ENCODE results near the gene SOX12.
A peak's percentile ranks its signal among the peaks of the same experiment; 100 is the strongest.

SOX12 gene

DNA sequence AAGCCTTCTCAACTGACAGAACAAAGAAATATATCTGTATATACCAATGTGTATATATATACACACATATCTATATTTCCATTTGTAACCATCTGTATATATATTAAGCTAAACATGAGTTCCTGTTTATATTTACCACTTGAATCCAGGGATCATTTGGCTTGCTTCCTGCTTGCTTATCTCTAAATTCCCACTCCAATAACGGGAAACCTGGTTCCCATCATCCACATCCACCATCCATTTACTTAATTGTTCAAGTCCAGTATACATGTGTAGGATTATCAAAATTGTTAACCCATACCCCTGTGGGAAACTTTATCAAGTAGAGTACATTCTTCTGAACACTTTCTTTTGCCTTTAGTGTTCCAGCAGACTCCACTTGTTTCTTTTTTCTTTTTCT lies 12.5 kb upstream of the SOX12 start:
- no peaks in the 10 kb centered on the region for H3K36me3 ChIP-seq (replicated peaks)

DNA sequence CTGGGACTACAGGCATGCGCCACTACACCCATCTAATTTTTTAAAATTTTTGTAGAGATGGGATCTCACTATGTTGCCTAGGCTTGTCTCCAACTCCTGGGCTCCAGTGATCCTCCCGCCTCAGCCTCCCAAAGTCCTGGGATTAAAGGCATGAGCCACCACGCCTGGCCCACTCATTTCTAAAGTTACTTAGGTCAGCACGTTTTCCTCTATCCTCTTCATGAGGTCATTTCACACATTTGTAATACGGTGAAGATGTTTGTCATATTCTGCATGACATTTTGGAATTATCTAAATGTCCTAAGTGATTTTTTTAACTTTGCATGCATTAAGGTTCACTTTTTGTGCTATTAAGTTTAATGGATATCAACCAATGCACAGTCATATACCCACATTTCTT lies 11.9 kb upstream of the SOX12 start:
- in situ Hi-C loops (cut with HindIII; ENCODE audit: low pct_ligation_motif_present, low sequenced_read_pairs): no loop called here
- Histone ChIP-seq H3K36me3 (replicated peaks) (no peaks in the 10 kb centered on the region), H3K27ac (no peak overlapping the region), H3K27me3 (replicated peaks) (no peaks in the 10 kb centered on the region), H3K4me3 (ENCODE audit: low read depth, low read length) (no peak overlapping the region)
- DNase-seq: no peak
- TF ChIP-seq, protein P1, sequence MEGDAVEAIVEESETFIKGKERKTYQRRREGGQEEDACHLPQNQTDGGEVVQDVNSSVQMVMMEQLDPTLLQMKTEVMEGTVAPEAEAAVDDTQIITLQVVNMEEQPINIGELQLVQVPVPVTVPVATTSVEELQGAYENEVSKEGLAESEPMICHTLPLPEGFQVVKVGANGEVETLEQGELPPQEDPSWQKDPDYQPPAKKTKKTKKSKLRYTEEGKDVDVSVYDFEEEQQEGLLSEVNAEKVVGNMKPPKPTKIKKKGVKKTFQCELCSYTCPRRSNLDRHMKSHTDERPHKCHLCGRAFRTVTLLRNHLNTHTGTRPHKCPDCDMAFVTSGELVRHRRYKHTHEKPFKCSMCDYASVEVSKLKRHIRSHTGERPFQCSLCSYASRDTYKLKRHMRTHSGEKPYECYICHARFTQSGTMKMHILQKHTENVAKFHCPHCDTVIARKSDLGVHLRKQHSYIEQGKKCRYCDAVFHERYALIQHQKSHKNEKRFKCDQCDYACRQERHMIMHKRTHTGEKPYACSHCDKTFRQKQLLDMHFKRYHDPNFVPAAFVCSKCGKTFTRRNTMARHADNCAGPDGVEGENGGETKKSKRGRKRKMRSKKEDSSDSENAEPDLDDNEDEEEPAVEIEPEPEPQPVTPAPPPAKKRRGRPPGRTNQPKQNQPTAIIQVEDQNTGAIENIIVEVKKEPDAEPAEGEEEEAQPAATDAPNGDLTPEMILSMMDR (IDR thresholded peaks at IDR 0.05; ENCODE audit: low read depth, low read length, missing control alignments): no peak

More for the DNA sequence above, 12.5 kb upstream of the SOX12 start:
- Histone ChIP-seq H3K4me3 (ENCODE audit: low read depth, low read length) (no peak overlapping the region), H3K27ac (no peak overlapping the region), H3K27me3 (replicated peaks) (no peaks in the 10 kb centered on the region)
- DNase-seq: no peak
- in situ Hi-C loops (cut with HindIII; ENCODE audit: low pct_ligation_motif_present, low sequenced_read_pairs): no loop called here
- TF ChIP-seq, protein P1 (IDR thresholded peaks at IDR 0.05; ENCODE audit: low read depth, low read length, missing control alignments): no peak

DNA sequence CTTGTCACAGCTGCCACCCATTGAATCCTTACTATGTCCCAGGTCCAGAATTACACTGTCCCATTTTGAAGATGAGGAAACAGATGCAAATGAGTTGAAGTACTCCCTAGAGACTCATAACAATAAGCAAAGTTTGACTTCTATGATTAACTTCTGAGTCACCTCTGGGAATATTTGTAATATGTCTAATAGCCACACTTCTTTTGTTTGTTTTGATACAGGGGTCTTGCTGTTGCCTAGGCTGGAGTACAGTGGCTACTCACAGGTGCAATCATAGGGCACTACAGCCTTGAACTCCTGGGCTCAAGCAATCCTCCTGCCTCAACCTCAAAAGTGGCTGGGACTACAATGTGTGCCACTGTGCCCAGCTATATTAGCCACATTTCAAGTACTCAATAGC lies 11.4 kb upstream of the SOX12 start:
- in situ Hi-C loops (cut with HindIII; ENCODE audit: low pct_ligation_motif_present, low sequenced_read_pairs): no loop called here
- H3K4me3 ChIP-seq (ENCODE audit: low read depth, low read length): no peak overlapping the region
- H3K27me3 ChIP-seq (replicated peaks): no peaks in the 10 kb centered on the region
- TF ChIP-seq, protein P1 (IDR thresholded peaks at IDR 0.05; ENCODE audit: low read depth, low read length, missing control alignments): no peak
- no peaks in the 10 kb centered on the region for H3K36me3 ChIP-seq (replicated peaks)
- peak; percentile 66 for DNase-seq
- H3K27ac ChIP-seq: no peak overlapping the region

DNA sequence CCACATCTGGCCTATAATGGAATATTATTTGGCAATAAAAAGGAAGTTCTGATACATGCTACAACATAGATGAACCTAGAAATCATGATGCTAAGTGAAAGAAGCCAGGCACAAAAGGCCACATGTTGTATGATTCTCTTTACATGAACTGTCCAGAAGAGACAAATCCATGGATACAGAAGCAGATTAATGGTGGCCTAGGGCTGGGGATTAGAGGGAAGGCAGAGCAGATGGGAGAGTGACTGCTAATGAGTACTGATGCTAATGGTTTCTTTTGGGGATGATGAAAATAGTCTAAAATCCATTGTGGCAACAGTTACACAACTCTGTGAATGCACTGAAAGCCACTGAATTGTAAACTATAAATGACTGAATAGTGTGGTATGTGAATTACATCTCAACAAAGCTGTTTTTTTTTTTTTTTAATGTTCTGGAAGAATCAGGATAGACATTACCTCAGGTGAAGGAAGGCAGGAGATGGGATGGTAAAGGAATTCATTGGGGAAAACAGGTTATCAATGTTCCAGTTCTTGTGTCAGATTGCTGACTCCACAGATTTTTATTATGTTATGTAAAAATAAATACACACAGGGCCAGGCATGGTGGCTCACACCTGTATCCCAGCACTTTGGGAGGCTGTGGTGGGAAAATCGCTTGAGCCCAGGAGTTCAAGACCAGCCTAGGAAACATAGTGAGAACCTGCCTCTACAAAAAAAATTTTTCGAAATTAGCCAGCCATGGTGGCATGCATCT lies 8.9 kb upstream of the SOX12 start:
- no peaks in the 10 kb centered on the region for H3K36me3 ChIP-seq (replicated peaks)
- TF ChIP-seq, protein P1 (IDR thresholded peaks at IDR 0.05; ENCODE audit: low read depth, low read length, missing control alignments): no peak
- no peak overlapping the region for H3K4me3 ChIP-seq (ENCODE audit: low read depth, low read length)
- no peak overlapping the region for H3K27ac ChIP-seq
- no peak for DNase-seq
- H3K27me3 ChIP-seq (replicated peaks): no peaks in the 10 kb centered on the region
- in situ Hi-C loops (cut with HindIII; ENCODE audit: low pct_ligation_motif_present, low sequenced_read_pairs): no loop called here

DNA sequence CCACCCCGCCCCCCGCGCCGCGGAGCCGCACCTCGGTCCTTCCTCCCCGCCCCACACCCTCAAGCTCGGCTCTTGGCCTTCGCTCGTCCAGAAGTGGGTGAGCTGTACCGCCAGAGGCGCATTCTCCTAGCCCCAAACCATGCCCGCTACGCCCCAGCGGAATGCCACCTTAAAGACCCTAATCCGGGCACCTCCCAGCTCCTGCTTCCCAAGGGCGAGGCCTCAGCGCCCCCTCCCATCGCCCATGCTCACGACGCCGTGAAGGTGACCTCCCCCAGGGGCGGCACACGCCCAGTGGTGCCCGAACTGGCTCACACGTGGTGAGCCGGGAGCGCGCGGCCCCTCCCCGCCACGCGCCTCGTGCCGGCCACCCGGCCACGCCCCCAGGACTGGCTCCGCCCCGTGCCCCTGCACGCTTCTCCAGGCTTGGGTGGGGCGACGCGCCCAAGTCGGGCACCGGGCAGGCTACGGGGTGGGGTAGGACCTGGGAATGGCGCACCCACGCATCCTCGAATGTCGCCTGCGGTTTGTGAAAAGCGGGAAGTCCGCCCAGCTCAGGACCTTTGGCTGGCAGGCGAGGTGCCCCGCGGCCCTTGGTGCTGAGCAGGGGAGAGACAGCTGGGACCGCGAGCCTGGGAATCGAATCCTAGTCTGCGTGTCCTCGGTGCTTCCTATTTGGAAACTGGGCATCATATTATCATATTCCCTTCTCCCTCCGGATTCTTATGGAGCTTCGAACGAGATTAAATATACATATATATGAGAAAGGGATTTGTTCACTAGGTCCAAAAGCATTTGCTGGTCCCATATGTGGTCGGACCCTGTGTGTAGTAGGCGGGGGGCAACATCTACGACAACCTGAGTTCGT lies 941 bp upstream of the SOX12 start:
- DNase-seq: peak; percentile 48

More for the DNA sequence above, 941 bp upstream of the SOX12 start:
- Histone ChIP-seq H3K36me3 (replicated peaks) (no peaks in the 10 kb centered on the region), H3K27me3 (replicated peaks) (no peaks in the 10 kb centered on the region), H3K27ac (peak overlapping the region; percentile 61), H3K4me3 (ENCODE audit: low read depth, low read length) (peak overlapping the region; percentile 71)
- in situ Hi-C loops (cut with HindIII; ENCODE audit: low pct_ligation_motif_present, low sequenced_read_pairs): no loop called here
- TF ChIP-seq, protein P1 (IDR thresholded peaks at IDR 0.05; ENCODE audit: low read depth, low read length, missing control alignments): peak; percentile 64
